SK-N-SH (cell line): Measurements from ENCODE around the gene ATF4.

Experiments
- FOXJ3 ChIP-seq: sonication (generic); formaldehyde crosslinking; IDR thresholded peaks from 2 replicates; pipeline ENCODE4 v1.5.1; 2020; ENCODE audit warnings: mild to moderate bottlenecking, missing genetic modification reagents
- MEF2A ChIP-seq: IDR thresholded peaks from 2 replicates; pipeline ENCODE4 v1.4.0; 2012; ENCODE audit warnings: low read depth, borderline replicate concordance
- TF ChIP-seq, protein P1 (sequence below): fragments of 200-600 bp; sonication (generic); IDR thresholded peaks from 2 replicates; pipeline ENCODE4 v1.6.1; 2017; ENCODE audit warnings: antibody characterized with exemption, mild to moderate bottlenecking, moderate library complexity
- TF ChIP-seq, protein P2 (sequence below): fragments of 150-350 bp; IDR thresholded peaks from 2 replicates; pipeline ENCODE4 v1.6.1; 2016; ENCODE audit warnings: mild to moderate bottlenecking, low read depth, low read length
- TF ChIP-seq, protein P3 (sequence below): IDR thresholded peaks from 2 replicates; pipeline ENCODE4 v1.4.0; 2012; ENCODE audit warnings: low read depth, borderline replicate concordance
- TF ChIP-seq, protein P4 (sequence below): IDR thresholded peaks from 2 replicates; pipeline ENCODE4 v1.6.1; 2012; ENCODE audit warnings: mild to moderate bottlenecking, low read depth, low read length, moderate library complexity

DNA sequence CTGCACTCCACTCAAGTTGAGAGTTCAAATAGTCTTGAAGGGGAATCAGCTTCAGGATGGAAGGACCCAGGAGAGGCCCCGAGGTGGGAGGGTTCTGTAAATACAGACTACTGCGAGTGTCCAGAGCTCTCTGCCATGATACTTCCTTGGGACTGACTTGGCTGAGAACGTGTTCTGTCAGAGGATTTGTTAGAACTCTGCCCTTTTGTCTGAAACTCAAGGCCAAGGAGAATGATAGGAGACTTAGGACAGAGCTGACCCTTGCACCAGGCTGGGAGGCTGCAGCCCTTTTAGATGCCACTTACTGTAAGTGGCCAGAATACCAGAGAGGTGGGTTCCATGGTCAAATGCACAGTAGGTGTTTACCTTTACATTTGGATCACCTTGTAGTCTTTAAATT is 2.9 kb upstream of the ATF4 start:
- TF ChIP-seq MEF2A, result no peak
- TF ChIP-seq, protein P1, sequence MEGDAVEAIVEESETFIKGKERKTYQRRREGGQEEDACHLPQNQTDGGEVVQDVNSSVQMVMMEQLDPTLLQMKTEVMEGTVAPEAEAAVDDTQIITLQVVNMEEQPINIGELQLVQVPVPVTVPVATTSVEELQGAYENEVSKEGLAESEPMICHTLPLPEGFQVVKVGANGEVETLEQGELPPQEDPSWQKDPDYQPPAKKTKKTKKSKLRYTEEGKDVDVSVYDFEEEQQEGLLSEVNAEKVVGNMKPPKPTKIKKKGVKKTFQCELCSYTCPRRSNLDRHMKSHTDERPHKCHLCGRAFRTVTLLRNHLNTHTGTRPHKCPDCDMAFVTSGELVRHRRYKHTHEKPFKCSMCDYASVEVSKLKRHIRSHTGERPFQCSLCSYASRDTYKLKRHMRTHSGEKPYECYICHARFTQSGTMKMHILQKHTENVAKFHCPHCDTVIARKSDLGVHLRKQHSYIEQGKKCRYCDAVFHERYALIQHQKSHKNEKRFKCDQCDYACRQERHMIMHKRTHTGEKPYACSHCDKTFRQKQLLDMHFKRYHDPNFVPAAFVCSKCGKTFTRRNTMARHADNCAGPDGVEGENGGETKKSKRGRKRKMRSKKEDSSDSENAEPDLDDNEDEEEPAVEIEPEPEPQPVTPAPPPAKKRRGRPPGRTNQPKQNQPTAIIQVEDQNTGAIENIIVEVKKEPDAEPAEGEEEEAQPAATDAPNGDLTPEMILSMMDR, result no peak
- TF ChIP-seq FOXJ3 (CRISPR knock-in tag), result no peak
- TF ChIP-seq, protein P2, sequence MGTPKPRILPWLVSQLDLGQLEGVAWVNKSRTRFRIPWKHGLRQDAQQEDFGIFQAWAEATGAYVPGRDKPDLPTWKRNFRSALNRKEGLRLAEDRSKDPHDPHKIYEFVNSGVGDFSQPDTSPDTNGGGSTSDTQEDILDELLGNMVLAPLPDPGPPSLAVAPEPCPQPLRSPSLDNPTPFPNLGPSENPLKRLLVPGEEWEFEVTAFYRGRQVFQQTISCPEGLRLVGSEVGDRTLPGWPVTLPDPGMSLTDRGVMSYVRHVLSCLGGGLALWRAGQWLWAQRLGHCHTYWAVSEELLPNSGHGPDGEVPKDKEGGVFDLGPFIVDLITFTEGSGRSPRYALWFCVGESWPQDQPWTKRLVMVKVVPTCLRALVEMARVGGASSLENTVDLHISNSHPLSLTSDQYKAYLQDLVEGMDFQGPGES, result no peak
- TF ChIP-seq, protein P3, sequence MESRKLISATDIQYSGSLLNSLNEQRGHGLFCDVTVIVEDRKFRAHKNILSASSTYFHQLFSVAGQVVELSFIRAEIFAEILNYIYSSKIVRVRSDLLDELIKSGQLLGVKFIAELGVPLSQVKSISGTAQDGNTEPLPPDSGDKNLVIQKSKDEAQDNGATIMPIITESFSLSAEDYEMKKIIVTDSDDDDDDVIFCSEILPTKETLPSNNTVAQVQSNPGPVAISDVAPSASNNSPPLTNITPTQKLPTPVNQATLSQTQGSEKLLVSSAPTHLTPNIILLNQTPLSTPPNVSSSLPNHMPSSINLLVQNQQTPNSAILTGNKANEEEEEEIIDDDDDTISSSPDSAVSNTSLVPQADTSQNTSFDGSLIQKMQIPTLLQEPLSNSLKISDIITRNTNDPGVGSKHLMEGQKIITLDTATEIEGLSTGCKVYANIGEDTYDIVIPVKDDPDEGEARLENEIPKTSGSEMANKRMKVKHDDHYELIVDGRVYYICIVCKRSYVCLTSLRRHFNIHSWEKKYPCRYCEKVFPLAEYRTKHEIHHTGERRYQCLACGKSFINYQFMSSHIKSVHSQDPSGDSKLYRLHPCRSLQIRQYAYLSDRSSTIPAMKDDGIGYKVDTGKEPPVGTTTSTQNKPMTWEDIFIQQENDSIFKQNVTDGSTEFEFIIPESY, result no peak
- TF ChIP-seq, protein P4, sequence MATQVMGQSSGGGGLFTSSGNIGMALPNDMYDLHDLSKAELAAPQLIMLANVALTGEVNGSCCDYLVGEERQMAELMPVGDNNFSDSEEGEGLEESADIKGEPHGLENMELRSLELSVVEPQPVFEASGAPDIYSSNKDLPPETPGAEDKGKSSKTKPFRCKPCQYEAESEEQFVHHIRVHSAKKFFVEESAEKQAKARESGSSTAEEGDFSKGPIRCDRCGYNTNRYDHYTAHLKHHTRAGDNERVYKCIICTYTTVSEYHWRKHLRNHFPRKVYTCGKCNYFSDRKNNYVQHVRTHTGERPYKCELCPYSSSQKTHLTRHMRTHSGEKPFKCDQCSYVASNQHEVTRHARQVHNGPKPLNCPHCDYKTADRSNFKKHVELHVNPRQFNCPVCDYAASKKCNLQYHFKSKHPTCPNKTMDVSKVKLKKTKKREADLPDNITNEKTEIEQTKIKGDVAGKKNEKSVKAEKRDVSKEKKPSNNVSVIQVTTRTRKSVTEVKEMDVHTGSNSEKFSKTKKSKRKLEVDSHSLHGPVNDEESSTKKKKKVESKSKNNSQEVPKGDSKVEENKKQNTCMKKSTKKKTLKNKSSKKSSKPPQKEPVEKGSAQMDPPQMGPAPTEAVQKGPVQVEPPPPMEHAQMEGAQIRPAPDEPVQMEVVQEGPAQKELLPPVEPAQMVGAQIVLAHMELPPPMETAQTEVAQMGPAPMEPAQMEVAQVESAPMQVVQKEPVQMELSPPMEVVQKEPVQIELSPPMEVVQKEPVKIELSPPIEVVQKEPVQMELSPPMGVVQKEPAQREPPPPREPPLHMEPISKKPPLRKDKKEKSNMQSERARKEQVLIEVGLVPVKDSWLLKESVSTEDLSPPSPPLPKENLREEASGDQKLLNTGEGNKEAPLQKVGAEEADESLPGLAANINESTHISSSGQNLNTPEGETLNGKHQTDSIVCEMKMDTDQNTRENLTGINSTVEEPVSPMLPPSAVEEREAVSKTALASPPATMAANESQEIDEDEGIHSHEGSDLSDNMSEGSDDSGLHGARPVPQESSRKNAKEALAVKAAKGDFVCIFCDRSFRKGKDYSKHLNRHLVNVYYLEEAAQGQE, result no peak
